GM18867 (cell line): ENCODE measurements around the gene KLHDC4.
A peak's percentile ranks its signal among the peaks of the same experiment; 100 is the strongest.
"Not testable (repeated sequence)": the region's sequence is repeated elsewhere in the genome, so short reads cannot be mapped to it uniquely, and the experiment has no call there.

Experiments used
- ATAC-seq: cut with Tn5 transposase; IDR thresholded peaks from one replicate; pipeline ENCODE4 v1.9.1; 2021; ENCODE audit warnings: mild to moderate bottlenecking, moderate library complexity; ENCODE audit not compliant: unreplicated experiment

KLHDC4 gene

DNA sequence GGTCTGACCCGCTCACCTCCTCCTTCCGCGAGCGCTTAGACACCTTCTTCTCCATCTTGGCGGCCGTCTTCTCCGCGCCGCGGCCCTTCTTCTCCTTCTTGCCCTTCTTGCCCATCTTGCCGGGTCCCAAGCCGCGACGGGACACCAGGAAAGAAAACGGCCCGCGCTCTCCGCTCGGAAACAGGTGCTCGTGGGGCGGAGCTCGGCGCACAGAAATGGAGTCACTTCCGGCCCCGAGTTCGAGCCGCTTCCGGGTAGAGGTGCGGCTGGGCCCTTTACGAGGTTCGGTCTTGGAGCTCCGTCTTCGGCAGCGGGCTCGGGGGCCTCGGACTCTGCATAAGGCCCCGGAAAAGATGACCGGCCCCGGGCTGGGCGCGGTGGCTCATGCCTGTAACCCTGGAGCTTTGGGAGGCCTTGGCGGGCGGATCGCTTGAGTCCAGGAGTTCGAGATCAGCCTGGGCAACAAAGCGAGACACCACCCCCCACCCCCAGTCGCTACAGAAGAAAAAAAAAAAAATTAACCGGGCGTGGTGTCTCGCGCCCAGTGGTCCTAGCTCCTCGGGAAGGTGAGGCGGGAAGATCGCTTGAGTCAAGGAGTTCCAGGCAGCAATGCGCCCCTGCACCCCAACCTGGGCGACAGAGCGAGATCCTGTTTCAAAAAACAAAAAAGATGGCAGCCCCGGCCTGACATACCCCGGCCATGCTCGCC is at the start of gene KLHDC4:
TSS of gene KLHDC4 (minus strand) at position 211 of the 709 bp plus-strand sequence. CDS start at position 115, 96 bp downstream.
- peak; percentile 69 for ATAC-seq

- ATAC-seq, result no peak
These were observed 49.8 kb upstream of the KLHDC4 start for GRCh38 chr16:87815567-87815966.

GRCh38 chr16:87812200-87812656 is 46.4 kb upstream of the KLHDC4 start:
- ATAC-seq, result no peak

DNA sequence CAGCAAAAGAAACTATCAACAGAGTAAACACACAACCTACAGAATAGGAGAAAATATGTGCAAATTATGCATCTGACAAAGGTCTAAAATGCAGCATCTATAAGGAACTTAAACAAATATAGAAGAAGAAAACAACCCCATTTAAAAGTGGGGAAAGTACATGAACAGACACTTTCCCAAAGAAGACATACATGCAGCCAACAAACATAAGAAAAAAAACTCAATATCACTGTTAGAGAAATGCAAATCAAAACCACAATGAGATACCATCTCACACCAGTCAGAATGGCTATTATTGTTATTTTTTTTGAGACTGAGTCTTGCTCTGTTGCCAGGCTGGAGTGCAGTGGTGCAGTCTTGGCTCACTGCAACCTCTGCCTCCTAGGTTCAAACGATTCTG is 45.7 kb upstream of the KLHDC4 start:
- ATAC-seq, result not testable (repeated sequence)

DNA sequence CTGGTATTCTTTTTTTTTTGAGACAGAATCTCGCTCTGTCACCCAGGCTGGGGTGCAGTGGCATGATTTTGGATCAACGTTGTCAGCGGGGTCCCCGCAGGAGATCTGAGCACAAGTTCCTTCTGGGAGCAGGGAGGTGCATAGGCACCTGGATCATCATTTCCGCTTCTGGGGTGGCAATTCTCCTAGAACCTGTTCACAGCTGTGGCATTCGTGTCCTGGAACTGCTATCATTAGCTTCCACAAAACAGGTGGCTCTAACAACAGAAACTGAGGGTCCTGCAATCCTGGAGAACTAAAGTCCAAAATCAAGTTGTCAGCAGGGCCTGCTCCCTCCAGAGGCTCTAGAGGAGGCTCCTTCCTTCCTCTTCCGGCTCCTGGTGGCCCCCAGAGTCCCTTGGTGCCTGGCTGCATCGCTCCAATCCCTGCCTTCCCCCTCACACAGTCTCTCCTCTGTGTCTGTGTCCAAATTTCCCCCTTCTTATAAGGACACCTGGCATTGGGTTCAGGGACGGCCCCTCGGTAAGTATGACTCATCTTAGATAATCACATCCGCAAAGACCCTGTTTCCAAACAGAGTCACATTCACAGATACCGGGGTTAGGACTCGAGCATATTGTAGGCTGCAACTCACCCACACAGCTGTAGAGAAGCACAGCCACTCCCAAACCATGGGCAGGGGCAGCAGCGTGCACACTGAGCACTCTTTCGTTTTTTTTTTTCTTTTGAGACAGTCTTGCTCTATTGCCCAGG is 43.5 kb upstream of the KLHDC4 start:
- ATAC-seq, result peak; percentile 36

DNA sequence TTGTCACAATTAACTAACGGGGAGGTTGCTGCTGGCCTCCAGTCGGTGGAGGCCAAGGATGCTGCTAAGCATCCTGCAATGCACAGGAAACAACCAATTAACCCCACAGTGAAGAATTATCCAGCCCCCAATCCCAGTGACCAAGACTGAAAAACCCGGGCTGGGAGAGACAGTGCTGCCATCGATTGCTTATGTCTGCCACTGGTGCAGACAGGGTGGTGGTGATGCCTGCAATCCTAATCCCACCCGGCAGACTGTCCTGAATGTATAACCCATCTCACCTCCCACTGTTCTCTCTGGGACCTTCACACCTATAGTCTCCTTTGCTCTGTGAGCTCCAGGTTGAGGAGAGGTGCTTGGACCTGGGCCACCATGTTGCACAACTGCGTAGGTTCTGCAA is 42.3 kb upstream of the KLHDC4 start:
- ATAC-seq, result no peak

DNA sequence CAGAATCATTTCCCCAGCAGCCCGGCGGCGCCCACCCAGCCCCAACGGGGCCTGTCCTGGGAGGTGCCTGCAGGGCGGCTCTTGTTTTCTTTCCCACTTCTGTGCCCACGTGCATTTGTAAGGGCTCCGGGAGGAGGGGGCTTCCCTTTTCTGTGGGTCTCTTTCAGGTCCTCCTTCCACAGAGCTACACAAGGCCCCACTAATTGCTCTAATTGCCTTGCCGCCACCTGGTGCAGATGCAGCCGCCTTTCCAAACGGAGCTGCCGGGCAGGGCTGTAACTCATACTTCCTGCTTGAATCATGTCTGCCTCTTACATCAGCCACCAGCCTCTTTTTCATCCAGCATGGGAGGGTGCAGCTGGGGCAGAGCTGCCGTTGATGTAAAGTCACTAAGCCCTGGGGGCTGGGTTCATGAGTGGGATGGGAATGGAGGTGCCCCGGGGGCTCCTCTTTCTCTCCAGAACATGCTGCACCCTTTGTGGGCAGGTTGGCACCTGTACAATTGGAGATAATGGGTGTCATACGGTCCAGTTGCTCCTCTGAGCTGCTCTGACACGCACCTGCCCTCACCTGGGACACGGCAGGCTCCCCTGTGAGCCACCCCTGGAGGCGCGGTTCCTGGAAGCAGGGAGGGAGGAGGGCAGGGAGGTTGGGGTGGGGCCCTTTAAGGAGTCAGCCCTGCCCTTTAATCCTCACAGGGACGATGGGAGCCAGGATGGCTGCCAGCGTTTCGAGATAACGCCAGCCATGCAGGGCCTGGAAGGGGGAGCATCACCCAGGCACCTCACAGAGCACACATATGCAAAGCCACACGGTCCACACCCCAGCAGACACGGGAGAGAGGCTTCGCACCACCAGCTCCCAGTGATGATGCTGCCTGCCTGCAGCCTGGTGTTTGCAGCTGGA is 41.1 kb upstream of the KLHDC4 start:
- no peak for ATAC-seq

DNA sequence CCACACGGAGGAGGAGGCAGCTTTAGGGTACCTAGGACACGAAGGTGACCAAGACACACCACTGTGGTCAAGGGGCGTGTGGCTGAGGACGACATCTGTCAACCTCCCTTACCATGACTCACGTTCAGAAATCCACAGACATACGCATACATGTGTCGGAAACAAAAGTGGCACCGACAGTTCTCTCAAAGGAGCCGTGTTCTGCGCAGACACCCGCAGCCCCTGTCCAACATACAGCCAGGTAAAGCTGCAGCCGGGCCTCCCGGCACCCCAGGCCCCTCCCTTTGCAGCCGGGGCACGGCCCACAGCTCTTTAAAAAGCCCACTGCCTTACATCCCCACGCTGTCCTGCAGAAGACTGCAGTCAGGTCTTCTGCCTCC is 40.5 kb upstream of the KLHDC4 start:
- ATAC-seq, result no peak

- ATAC-seq, result no peak
These were observed 37.6 kb upstream of the KLHDC4 start for GRCh38 chr16:87803385-87803784.

GRCh38 chr16:87802670-87803069 is 36.9 kb upstream of the KLHDC4 start:
- ATAC-seq, result no peak

- no peak for ATAC-seq
These were observed 36.0 kb upstream of the KLHDC4 start for GRCh38 chr16:87801679-87802259.

DNA sequence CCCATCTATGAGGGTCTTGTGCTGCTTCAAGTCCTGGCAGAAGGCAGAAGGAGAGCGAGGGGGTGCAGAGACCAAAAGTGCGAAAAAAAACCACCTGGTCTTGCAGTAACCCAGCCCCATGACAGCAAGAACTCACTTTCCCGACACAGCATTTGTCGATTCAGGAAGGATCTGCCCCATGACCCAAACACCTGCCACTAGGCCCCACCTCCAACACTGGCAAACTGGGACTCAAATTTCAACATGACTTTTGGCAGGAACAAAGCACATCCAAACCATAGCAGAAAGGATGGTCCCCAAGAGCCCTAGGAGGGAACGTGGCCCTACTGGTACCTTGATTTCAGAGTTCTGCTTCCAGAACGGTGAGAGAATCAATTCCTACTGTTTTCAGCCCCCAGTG is 34.7 kb upstream of the KLHDC4 start:
- no peak for ATAC-seq

GRCh38 chr16:87795336-87795735 is 29.6 kb upstream of the KLHDC4 start:
- no peak for ATAC-seq

DNA sequence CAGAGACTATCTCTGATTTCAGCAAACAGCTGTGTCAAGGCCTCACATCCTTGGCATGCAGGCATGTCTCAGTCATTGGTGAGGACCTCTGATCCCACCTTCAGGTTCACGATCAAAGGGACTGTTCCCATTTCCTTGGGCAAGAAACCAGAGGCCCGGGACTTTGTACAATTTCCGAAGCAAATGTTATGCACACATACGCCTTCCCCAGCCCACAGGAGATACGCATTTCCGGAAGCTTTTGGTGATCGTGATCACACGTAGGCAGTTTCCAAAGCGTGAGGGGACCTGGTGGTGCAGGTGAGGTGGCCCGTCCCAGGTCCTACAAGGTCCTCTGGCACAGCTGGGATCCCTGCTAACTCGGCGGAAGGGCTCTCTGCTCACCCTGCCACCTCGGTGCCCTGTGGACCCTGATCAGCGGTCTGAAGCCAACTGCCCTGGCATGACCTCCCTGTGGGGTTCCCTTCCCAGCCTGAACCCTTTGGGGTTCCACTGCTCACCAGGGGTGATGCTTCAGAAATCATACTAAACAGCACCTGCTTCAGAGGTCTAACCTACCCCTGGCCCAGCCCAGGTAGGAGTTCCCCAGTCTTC is 28.8 kb upstream of the KLHDC4 start:
- ATAC-seq, result no peak

GRCh38 chr16:87792205-87792565 is 26.4 kb upstream of the KLHDC4 start:
- no peak for ATAC-seq

DNA sequence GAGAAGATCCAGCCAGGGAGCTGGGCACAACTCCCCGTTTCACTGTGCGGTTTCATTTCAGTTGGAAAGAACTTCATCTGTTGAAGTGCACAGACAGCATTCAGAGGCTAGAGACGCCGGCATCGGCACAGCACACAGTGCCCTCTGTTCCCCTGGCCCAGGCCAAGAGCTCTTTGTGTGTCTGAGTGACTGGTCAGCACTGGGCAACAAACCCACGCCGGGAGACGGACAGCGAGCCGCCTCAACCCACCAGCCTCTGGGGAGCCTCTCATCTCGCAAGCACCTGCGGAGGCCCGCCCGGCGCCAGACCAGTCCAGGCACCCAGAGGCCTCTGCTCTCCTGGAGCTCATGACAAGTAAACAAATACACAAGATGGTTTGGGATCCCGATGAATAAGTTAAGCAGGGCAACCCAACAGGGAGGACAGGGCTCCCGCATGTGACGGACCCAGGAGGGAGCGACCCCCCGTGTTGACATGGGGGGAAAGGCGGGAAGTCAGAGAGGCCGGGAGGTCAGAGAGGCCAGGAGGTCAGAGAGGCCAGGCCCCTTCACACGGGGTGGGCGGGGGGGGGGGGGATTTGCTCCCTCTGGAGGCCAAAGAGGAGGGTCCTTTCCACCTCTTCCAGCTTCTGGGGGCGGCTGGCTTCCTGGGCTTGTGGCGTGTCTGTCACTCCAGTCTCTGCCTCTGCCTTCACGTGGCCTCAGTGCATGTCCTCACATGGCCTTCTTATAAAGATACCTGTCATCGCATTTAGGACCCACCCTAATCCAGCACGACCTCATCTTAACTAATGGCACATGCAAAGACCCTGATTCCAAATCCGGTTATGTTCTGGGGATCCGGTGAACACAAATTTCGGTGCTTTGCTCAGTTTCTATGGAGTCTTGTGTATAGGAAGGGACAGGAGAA is 25.8 kb upstream of the KLHDC4 start:
- no peak for ATAC-seq

GRCh38 chr16:87790292-87791100 is 24.7 kb upstream of the KLHDC4 start:
- no peak for ATAC-seq

- no peak for ATAC-seq
These were observed 23.9 kb upstream of the KLHDC4 start for GRCh38 chr16:87789437-87790291.
